Loucy (cell line): ENCODE results near the gene PLEKHA7.

Experiments
- H2AFZ ChIP-seq: fragments of 200-600 bp; sonication (generic); 2 replicates; pipeline ENCODE4 v1.6.0; 2016; ENCODE audit warnings: antibody characterized with exemption, mild to moderate bottlenecking, low read length, moderate library complexity
- H3F3A ChIP-seq: fragments of 200-600 bp; 2 replicates; pipeline ENCODE4 v1.6.0; 2016; ENCODE audit warnings: antibody characterized with exemption, low read depth, mild to moderate bottlenecking
- H3K27me3 ChIP-seq: fragments of 200-600 bp; sonication (generic); 2 replicates; pipeline ENCODE4 v1.6.1; 2014; ENCODE audit warnings: low read length, mild to moderate bottlenecking; ENCODE audit not compliant: insufficient read depth, poor library complexity, severe bottlenecking
- H3K36me3 ChIP-seq: fragments of 200-600 bp; sonication (generic); 2 replicates; pipeline ENCODE4 v1.6.1; 2016; ENCODE audit warnings: low read length; ENCODE audit not compliant: insufficient read depth
- H3K4me1 ChIP-seq: fragments of 200-600 bp; sonication (generic); 2 replicates; pipeline ENCODE4 v1.5.1; 2014; ENCODE audit warnings: low read length, mild to moderate bottlenecking; ENCODE audit not compliant: insufficient read depth, poor library complexity, severe bottlenecking
- H3K4me2 ChIP-seq: fragments of 200-600 bp; sonication (generic); 2 replicates; pipeline ENCODE4 v1.6.0; 2014; ENCODE audit warnings: antibody characterized with exemption, low read length, low read depth, mild to moderate bottlenecking; ENCODE audit not compliant: poor library complexity, severe bottlenecking
- H3K4me3 ChIP-seq: fragments of 200-600 bp; sonication (generic); 2 replicates; pipeline ENCODE4 v1.5.1; 2014; ENCODE audit warnings: low read length, mild to moderate bottlenecking, mixed read lengths; ENCODE audit not compliant: poor library complexity, severe bottlenecking
- H3K79me2 ChIP-seq: fragments of 200-600 bp; sonication (generic); 2 replicates; pipeline ENCODE4 v1.6.1; 2014; ENCODE audit warnings: low read length; ENCODE audit not compliant: insufficient read depth
- H3K9ac ChIP-seq: fragments of 200-600 bp; sonication (generic); 2 replicates; pipeline ENCODE4 v1.6.0; 2014; ENCODE audit warnings: mild to moderate bottlenecking, low read depth, low read length, moderate library complexity; ENCODE audit not compliant: poor library complexity, severe bottlenecking
- H3K9me2 ChIP-seq: fragments of 200-600 bp; sonication (generic); replicated peaks from 2 replicates; pipeline ENCODE4 v1.6.1; 2016; ENCODE audit warnings: low read depth, low read length, mixed read lengths
- H3K9me3 ChIP-seq: fragments of 200-600 bp; sonication (generic); 2 replicates; pipeline ENCODE4 v1.6.1; 2014; ENCODE audit warnings: mild to moderate bottlenecking, antibody characterized with exemption, low read length, low read depth; ENCODE audit not compliant: insufficient read depth
- H4K20me1 ChIP-seq: fragments of 200-600 bp; sonication (generic); 2 replicates; pipeline ENCODE4 v1.6.0; 2014; ENCODE audit warnings: antibody characterized with exemption, low read length, mild to moderate bottlenecking; ENCODE audit not compliant: insufficient read depth, poor library complexity, severe bottlenecking
- EZH2phosphoT487 ChIP-seq: fragments of 200-600 bp; IDR thresholded peaks from 2 replicates; pipeline ENCODE4 v1.6.1; 2018; ENCODE audit warnings: antibody characterized with exemption, mild to moderate bottlenecking, moderate library complexity, borderline replicate concordance
- TF ChIP-seq, protein P1 (sequence below): fragments of 200-600 bp; sonication (generic); conservative IDR thresholded peaks from 2 replicates; pipeline ENCODE4 v1.5.1; 2014; ENCODE audit warnings: mild to moderate bottlenecking, antibody characterized with exemption, low read length

PLEKHA7 gene

GRCh38 chr11:16831316-16832192 is 182.7 kb downstream of the PLEKHA7 start:
- Histone ChIP-seq H3K4me1 (no peaks in the 10 kb centered on the region), H3K4me3 (no peak overlapping the region), H3K9me2 (no peaks in the 10 kb centered on the region), H4K20me1 (no peaks in the 10 kb centered on the region), H3K9ac (no peak overlapping the region), H3K4me2 (no peak overlapping the region), H3K36me3 (peaks cover 9% of the 10 kb centered on the region; the same call in 1 of the 2 replicates), H3K79me2 (no peaks in the 10 kb centered on the region), H3K9me3 (no peaks in the 10 kb centered on the region), H2AFZ (no peak overlapping the region), H3F3A (no peaks in the 10 kb centered on the region), H3K27me3 (no peaks in the 10 kb centered on the region)
- no peak for TF ChIP-seq EZH2phosphoT487
- TF ChIP-seq, protein P1, sequence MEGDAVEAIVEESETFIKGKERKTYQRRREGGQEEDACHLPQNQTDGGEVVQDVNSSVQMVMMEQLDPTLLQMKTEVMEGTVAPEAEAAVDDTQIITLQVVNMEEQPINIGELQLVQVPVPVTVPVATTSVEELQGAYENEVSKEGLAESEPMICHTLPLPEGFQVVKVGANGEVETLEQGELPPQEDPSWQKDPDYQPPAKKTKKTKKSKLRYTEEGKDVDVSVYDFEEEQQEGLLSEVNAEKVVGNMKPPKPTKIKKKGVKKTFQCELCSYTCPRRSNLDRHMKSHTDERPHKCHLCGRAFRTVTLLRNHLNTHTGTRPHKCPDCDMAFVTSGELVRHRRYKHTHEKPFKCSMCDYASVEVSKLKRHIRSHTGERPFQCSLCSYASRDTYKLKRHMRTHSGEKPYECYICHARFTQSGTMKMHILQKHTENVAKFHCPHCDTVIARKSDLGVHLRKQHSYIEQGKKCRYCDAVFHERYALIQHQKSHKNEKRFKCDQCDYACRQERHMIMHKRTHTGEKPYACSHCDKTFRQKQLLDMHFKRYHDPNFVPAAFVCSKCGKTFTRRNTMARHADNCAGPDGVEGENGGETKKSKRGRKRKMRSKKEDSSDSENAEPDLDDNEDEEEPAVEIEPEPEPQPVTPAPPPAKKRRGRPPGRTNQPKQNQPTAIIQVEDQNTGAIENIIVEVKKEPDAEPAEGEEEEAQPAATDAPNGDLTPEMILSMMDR, result no peak

- Histone ChIP-seq H2AFZ (no peak overlapping the region), H3K36me3 (peaks cover 20% of the 10 kb centered on the region; the same call in 1 of the 2 replicates), H3K4me2 (no peak overlapping the region), H3K9me3 (no peaks in the 10 kb centered on the region), H3K9me2 (no peaks in the 10 kb centered on the region), H3K27me3 (no peaks in the 10 kb centered on the region), H3K9ac (no peak overlapping the region), H3F3A (no peaks in the 10 kb centered on the region), H3K79me2 (no peaks in the 10 kb centered on the region), H3K4me1 (no peaks in the 10 kb centered on the region), H4K20me1 (no peaks in the 10 kb centered on the region), H3K4me3 (no peak overlapping the region)
- TF ChIP-seq, protein P1, result no peak
- no peak for TF ChIP-seq EZH2phosphoT487
Observed at GRCh38 chr11:16827139-16827538, 187.1 kb downstream of the PLEKHA7 start.

- TF ChIP-seq, protein P1, result no peak
- TF ChIP-seq EZH2phosphoT487, result no peak
- Histone ChIP-seq H3F3A (no peaks in the 10 kb centered on the region), H2AFZ (no peak overlapping the region), H3K4me3 (no peak overlapping the region), H3K9me3 (no peaks in the 10 kb centered on the region), H3K9me2 (no peaks in the 10 kb centered on the region), H3K27me3 (no peaks in the 10 kb centered on the region), H4K20me1 (no peaks in the 10 kb centered on the region), H3K36me3 (peaks cover 20% of the 10 kb centered on the region; the same call in 1 of the 2 replicates), H3K79me2 (no peaks in the 10 kb centered on the region), H3K9ac (no peak overlapping the region), H3K4me2 (no peak overlapping the region), H3K4me1 (no peaks in the 10 kb centered on the region)
Observed at GRCh38 chr11:16825968-16826367, 188.2 kb downstream of the PLEKHA7 start.
